Neural cell (in vitro differentiated cells): ENCODE data around the gene AGPAT4.

ENCODE experiments used
- CTCF ChIP-seq: fragments of 450-650 bp; IDR thresholded peaks from 2 replicates; pipeline ENCODE4 v1.5.1; 2014; ENCODE audit warnings: antibody characterized with exemption, mild to moderate bottlenecking, moderate library complexity; ENCODE audit not compliant: poor library complexity, severe bottlenecking
- POLR2AphosphoS5 ChIP-seq: IDR thresholded peaks from 2 replicates; pipeline ENCODE4 v1.6.1; 2012
- RAD21 ChIP-seq: fragments of 450-650 bp; conservative IDR thresholded peaks from 2 replicates; pipeline ENCODE4 v1.6.1; 2014; ENCODE audit warnings: antibody characterized with exemption, mild to moderate bottlenecking, moderate library complexity
- TAF1 ChIP-seq: IDR thresholded peaks from 2 replicates; pipeline ENCODE4 v1.6.1; 2012; ENCODE audit warnings: low read depth

- TF ChIP-seq CTCF (no peak), POLR2AphosphoS5 (no peak), RAD21 (no peak), TAF1 (no peak)
These were observed 27.0 kb upstream of the AGPAT4 start for GRCh38 chr6:161300823-161301222.
